GM23338 (cell line): ENCODE data around the gene SCLT1. TPM values are rescaled to one million over a fixed set of nuclear protein-coding genes. Genes with fewer than 3 reads are reported as not detected.

Source experiments
- ATAC-seq: fragments of 200-7000 bp; cut with Tn5 transposase; 3 replicates; pipeline ENCODE4 v1.9.1; 2020
- DNase-seq: peaks from one replicate; pipeline ENCODE4 v3.0.0-alpha.2; 2015; ENCODE audit warnings: low spot score
- H2AFZ ChIP-seq: fragments of 200-600 bp; sonication (generic); 2 replicates; pipeline ENCODE4 v1.8.0; 2016; ENCODE audit warnings: antibody characterized with exemption, mild to moderate bottlenecking, moderate library complexity
- H3F3A ChIP-seq: fragments of 200-600 bp; sonication (generic); replicated peaks from 2 replicates; pipeline ENCODE4 v1.8.0; 2017; ENCODE audit warnings: antibody characterized with exemption, mixed run types, low read depth
- H3K27ac ChIP-seq: fragments of 200-600 bp; sonication (generic); 2 replicates; pipeline ENCODE4 v1.6.1; 2016; ENCODE audit warnings: low read depth
- H3K27me3 ChIP-seq: fragments of 200-600 bp; sonication (generic); 2 replicates; pipeline ENCODE4 v1.8.0; 2016; ENCODE audit warnings: mild to moderate bottlenecking, mixed run types, moderate library complexity; ENCODE audit not compliant: insufficient read depth
- H3K36me3 ChIP-seq: fragments of 200-600 bp; sonication (generic); 2 replicates; pipeline ENCODE4 v1.8.0; 2016; ENCODE audit warnings: mild to moderate bottlenecking; ENCODE audit not compliant: insufficient read depth
- H3K4me1 ChIP-seq: fragments of 200-600 bp; sonication (generic); 2 replicates; pipeline ENCODE4 v1.8.0; 2016; ENCODE audit warnings: mild to moderate bottlenecking, moderate library complexity; ENCODE audit not compliant: insufficient read depth
- H3K4me2 ChIP-seq: fragments of 200-600 bp; sonication (generic); 2 replicates; pipeline ENCODE4 v1.7.1; 2017; ENCODE audit warnings: mixed run types
- H3K4me3 ChIP-seq: fragments of 200-600 bp; sonication (generic); 2 replicates; pipeline ENCODE4 v1.6.1; 2016; ENCODE audit warnings: mixed run types
- H3K79me2 ChIP-seq: fragments of 200-600 bp; sonication (generic); replicated peaks from 2 replicates; pipeline ENCODE4 v1.8.0; 2017; ENCODE audit warnings: mild to moderate bottlenecking; ENCODE audit not compliant: insufficient read depth
- H3K9me2 ChIP-seq: fragments of 200-600 bp; sonication (generic); 2 replicates; pipeline ENCODE4 v1.8.0; 2017; ENCODE audit not compliant: insufficient read depth
- H4K20me1 ChIP-seq: fragments of 200-600 bp; sonication (generic); replicated peaks from 2 replicates; pipeline ENCODE4 v1.8.0; 2017; ENCODE audit warnings: mild to moderate bottlenecking; ENCODE audit not compliant: insufficient read depth
- H3K27ac Mint-ChIP-seq: 2 replicates; pipeline ENCODE4 v1.8.0; 2020; ENCODE audit warnings: inconsistent platforms, mild to moderate bottlenecking, moderate library complexity, mixed read lengths
- H3K27me3 Mint-ChIP-seq: 3 replicates; pipeline ENCODE4 v1.8.0; 2022; ENCODE audit warnings: low read depth, mild to moderate bottlenecking, moderate library complexity, mixed read lengths, inconsistent platforms; ENCODE audit not compliant: insufficient read depth, poor library complexity
- H3K36me3 Mint-ChIP-seq: 3 replicates; pipeline ENCODE4 v1.8.0; 2021; ENCODE audit warnings: low read depth, mild to moderate bottlenecking, inconsistent platforms, moderate library complexity, mixed read lengths
- H3K4me1 Mint-ChIP-seq: 3 replicates; pipeline ENCODE4 v1.8.0; 2020; ENCODE audit warnings: mild to moderate bottlenecking, inconsistent platforms, mixed read lengths
- H3K4me3 Mint-ChIP-seq: 3 replicates; pipeline ENCODE4 v1.8.0; 2021; ENCODE audit warnings: moderate library complexity, mild to moderate bottlenecking, inconsistent platforms, mixed read lengths
- H3K9me3 Mint-ChIP-seq: 3 replicates; pipeline ENCODE4 v1.8.0; 2020; ENCODE audit warnings: moderate library complexity, mild to moderate bottlenecking, inconsistent platforms, mixed read lengths
- EZH2phosphoT487 ChIP-seq: fragments of 200-600 bp; sonication (generic); IDR thresholded peaks from one replicate; pipeline ENCODE4 v1.8.1; 2018; ENCODE audit warnings: antibody characterized with exemption; ENCODE audit not compliant: unreplicated experiment
- JUNB ChIP-seq: IDR thresholded peaks from one replicate; pipeline ENCODE4 v1.6.1; 2016; ENCODE audit warnings: antibody characterized with exemption; ENCODE audit not compliant: unreplicated experiment
- NANOG ChIP-seq: IDR thresholded peaks from 2 replicates; pipeline ENCODE4 v1.6.1; 2016; ENCODE audit warnings: antibody characterized with exemption, borderline replicate concordance
- POLR2AphosphoS5 ChIP-seq: IDR thresholded peaks from 2 replicates; pipeline ENCODE4 v1.6.1; 2016; ENCODE audit warnings: antibody characterized with exemption, low read depth
- STAT1 ChIP-seq: IDR thresholded peaks from one replicate; pipeline ENCODE4 v1.6.1; 2016; ENCODE audit warnings: antibody characterized with exemption; ENCODE audit not compliant: unreplicated experiment
- ZNF114 ChIP-seq: fragments of 250-450 bp; sonication (Bioruptor Pico); IDR thresholded peaks from 2 replicates; pipeline ENCODE4 v1.5.0; 2020; ENCODE audit warnings: mild to moderate bottlenecking, moderate library complexity
- ZNF331 ChIP-seq: fragments of 250-450 bp; sonication (Bioruptor Pico); IDR thresholded peaks from 2 replicates; pipeline ENCODE4 v1.5.0; 2020; ENCODE audit warnings: low read depth, mild to moderate bottlenecking, moderate library complexity
- polyA plus RNA-seq: library from polyadenylated mRNA; unstranded; fragments of >200 nt; fragmentation: Nextera tagmentation; extraction: Ambion mirVana; gene quantifications from 2 replicates; pipeline ENCODE4 v1.2.1, GENCODE V29; 2016
- total RNA-seq: library from RNA; depleted of rRNA; stranded (reverse); fragments of >200 nt; shearing (Covaris generic); gene quantifications from 2 replicates; pipeline ENCODE4 v1.2.3, GENCODE V29; 2014
- TF ChIP-seq, protein P1 (sequence below): fragments of 250-450 bp; sonication (Bioruptor Pico); IDR thresholded peaks from 2 replicates; pipeline ENCODE4 v1.5.0; 2020; ENCODE audit warnings: mild to moderate bottlenecking, moderate library complexity
- TF ChIP-seq, protein P2 (sequence below), 2 experiments: fragments of 200-600 bp in 1 of 2; sonication (generic) in 1 of 2; conservative IDR thresholded peaks; 2 replicates each; pipeline versions ENCODE4 v1.5.1 to v1.6.1; 2016 to 2017; ENCODE audit warnings: antibody characterized with exemption in 2 of 2, low read depth in 2 of 2, mild to moderate bottlenecking in 2 of 2, moderate library complexity in 1 of 2

Gene SCLT1
- total and polyA plus RNA-seq, 2 experiments from 2014 or later: 18.5 to 18.9 TPM

- TF ChIP-seq, protein P1, sequence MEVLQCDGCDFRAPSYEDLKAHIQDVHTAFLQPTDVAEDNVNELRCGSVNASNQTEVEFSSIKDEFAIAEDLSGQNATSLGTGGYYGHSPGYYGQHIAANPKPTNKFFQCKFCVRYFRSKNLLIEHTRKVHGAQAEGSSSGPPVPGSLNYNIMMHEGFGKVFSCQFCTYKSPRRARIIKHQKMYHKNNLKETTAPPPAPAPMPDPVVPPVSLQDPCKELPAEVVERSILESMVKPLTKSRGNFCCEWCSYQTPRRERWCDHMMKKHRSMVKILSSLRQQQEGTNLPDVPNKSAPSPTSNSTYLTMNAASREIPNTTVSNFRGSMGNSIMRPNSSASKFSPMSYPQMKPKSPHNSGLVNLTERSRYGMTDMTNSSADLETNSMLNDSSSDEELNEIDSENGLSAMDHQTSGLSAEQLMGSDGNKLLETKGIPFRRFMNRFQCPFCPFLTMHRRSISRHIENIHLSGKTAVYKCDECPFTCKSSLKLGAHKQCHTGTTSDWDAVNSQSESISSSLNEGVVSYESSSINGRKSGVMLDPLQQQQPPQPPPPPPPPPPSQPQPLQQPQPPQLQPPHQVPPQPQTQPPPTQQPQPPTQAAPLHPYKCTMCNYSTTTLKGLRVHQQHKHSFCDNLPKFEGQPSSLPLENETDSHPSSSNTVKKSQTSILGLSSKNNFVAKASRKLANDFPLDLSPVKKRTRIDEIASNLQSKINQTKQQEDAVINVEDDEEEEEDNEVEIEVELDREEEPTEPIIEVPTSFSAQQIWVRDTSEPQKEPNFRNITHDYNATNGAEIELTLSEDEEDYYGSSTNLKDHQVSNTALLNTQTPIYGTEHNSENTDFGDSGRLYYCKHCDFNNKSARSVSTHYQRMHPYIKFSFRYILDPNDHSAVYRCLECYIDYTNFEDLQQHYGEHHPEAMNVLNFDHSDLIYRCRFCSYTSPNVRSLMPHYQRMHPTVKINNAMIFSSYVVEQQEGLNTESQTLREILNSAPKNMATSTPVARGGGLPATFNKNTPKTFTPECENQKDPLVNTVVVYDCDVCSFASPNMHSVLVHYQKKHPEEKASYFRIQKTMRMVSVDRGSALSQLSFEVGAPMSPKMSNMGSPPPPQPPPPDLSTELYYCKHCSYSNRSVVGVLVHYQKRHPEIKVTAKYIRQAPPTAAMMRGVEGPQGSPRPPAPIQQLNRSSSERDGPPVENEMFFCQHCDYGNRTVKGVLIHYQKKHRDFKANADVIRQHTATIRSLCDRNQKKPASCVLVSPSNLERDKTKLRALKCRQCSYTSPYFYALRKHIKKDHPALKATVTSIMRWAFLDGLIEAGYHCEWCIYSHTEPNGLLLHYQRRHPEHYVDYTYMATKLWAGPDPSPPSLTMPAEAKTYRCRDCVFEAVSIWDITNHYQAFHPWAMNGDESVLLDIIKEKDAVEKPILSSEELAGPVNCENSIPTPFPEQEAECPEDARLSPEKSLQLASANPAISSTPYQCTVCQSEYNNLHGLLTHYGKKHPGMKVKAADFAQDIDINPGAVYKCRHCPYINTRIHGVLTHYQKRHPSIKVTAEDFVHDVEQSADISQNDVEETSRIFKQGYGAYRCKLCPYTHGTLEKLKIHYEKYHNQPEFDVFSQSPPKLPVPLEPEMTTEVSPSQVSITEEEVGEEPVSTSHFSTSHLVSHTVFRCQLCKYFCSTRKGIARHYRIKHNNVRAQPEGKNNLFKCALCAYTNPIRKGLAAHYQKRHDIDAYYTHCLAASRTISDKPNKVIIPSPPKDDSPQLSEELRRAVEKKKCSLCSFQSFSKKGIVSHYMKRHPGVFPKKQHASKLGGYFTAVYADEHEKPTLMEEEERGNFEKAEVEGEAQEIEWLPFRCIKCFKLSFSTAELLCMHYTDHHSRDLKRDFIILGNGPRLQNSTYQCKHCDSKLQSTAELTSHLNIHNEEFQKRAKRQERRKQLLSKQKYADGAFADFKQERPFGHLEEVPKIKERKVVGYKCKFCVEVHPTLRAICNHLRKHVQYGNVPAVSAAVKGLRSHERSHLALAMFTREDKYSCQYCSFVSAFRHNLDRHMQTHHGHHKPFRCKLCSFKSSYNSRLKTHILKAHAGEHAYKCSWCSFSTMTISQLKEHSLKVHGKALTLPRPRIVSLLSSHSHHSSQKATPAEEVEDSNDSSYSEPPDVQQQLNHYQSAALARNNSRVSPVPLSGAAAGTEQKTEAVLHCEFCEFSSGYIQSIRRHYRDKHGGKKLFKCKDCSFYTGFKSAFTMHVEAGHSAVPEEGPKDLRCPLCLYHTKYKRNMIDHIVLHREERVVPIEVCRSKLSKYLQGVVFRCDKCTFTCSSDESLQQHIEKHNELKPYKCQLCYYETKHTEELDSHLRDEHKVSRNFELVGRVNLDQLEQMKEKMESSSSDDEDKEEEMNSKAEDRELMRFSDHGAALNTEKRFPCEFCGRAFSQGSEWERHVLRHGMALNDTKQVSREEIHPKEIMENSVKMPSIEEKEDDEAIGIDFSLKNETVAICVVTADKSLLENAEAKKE (CRISPR knock-in tag): no peak
- TF ChIP-seq STAT1 (no peak), ZNF331 (CRISPR knock-in tag) (no peak)
These were observed 113.4 kb downstream of the SCLT1 start (continued) for GRCh38 chr4:128979934-128980333.

- no peak overlapping the region for H3K4me3 Mint-ChIP-seq
- no peaks in the 10 kb centered on the region for H3K36me3 ChIP-seq
- H3K36me3 Mint-ChIP-seq: no peaks in the 10 kb centered on the region
- H3F3A ChIP-seq: no peaks in the 10 kb centered on the region
- no peaks in the 10 kb centered on the region for H3K27me3 ChIP-seq
- no peaks in the 10 kb centered on the region for H3K9me3 Mint-ChIP-seq
- peaks cover 1% of the 10 kb centered on the region for H3K27me3 Mint-ChIP-seq
- H3K9me2 ChIP-seq: no peaks in the 10 kb centered on the region
- H3K4me3 ChIP-seq: no peak overlapping the region
- DNase-seq: no peak
- no peaks in the 10 kb centered on the region for H3K4me1 ChIP-seq
- no peak overlapping the region for H2AFZ ChIP-seq
- H3K27ac ChIP-seq: no peak overlapping the region
- H3K27ac Mint-ChIP-seq: no peak overlapping the region
- no peaks in the 10 kb centered on the region for H3K4me1 Mint-ChIP-seq
- H3K4me2 ChIP-seq: no peak overlapping the region
- H4K20me1 ChIP-seq: no peaks in the 10 kb centered on the region
- no peaks in the 10 kb centered on the region for H3K79me2 ChIP-seq
- ATAC-seq: no peak
- TF ChIP-seq POLR2AphosphoS5 (no peak), NANOG (no peak), ZNF114 (CRISPR knock-in tag) (no peak), JUNB (no peak), ZNF331 (CRISPR knock-in tag) (no peak), EZH2phosphoT487 (no peak), STAT1 (no peak)
- TF ChIP-seq, protein P2, sequence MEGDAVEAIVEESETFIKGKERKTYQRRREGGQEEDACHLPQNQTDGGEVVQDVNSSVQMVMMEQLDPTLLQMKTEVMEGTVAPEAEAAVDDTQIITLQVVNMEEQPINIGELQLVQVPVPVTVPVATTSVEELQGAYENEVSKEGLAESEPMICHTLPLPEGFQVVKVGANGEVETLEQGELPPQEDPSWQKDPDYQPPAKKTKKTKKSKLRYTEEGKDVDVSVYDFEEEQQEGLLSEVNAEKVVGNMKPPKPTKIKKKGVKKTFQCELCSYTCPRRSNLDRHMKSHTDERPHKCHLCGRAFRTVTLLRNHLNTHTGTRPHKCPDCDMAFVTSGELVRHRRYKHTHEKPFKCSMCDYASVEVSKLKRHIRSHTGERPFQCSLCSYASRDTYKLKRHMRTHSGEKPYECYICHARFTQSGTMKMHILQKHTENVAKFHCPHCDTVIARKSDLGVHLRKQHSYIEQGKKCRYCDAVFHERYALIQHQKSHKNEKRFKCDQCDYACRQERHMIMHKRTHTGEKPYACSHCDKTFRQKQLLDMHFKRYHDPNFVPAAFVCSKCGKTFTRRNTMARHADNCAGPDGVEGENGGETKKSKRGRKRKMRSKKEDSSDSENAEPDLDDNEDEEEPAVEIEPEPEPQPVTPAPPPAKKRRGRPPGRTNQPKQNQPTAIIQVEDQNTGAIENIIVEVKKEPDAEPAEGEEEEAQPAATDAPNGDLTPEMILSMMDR (conservative IDR thresholded peaks at IDR 0.05; ENCODE audit: low read depth in 2 of 2): no peak
- TF ChIP-seq, protein P1 (CRISPR knock-in tag): no peak
These were observed 114.4 kb downstream of the SCLT1 start for GRCh38 chr4:128978985-128979384.
